ENCODE measurements around the gene NUDT21.

DNA sequence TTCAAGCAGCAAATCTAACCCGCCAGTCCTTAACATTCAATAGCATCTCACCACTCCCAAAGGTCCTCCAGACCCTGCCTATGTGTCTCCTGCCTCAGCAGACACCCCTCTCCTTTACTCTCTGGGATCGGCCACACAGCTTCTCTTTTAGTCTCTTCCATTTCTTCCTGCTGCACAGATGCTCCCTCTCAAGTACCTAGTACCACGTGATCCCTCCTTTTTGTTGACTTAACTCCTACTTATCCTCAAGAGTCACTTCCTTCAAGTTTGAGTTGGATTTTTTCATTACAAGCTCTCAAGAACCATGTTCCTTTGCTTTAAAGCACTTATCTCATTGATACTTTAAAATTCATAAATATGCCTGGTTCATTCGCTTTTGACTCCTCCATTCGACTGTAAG lies 50.7 kb downstream of the NUDT21 start:
- TF ChIP-seq, protein P1, sequence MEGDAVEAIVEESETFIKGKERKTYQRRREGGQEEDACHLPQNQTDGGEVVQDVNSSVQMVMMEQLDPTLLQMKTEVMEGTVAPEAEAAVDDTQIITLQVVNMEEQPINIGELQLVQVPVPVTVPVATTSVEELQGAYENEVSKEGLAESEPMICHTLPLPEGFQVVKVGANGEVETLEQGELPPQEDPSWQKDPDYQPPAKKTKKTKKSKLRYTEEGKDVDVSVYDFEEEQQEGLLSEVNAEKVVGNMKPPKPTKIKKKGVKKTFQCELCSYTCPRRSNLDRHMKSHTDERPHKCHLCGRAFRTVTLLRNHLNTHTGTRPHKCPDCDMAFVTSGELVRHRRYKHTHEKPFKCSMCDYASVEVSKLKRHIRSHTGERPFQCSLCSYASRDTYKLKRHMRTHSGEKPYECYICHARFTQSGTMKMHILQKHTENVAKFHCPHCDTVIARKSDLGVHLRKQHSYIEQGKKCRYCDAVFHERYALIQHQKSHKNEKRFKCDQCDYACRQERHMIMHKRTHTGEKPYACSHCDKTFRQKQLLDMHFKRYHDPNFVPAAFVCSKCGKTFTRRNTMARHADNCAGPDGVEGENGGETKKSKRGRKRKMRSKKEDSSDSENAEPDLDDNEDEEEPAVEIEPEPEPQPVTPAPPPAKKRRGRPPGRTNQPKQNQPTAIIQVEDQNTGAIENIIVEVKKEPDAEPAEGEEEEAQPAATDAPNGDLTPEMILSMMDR (IDR thresholded peaks at IDR 0.05; ENCODE audit: insufficient read depth, low read length), result no peak
- TF ChIP-seq, protein P2, sequence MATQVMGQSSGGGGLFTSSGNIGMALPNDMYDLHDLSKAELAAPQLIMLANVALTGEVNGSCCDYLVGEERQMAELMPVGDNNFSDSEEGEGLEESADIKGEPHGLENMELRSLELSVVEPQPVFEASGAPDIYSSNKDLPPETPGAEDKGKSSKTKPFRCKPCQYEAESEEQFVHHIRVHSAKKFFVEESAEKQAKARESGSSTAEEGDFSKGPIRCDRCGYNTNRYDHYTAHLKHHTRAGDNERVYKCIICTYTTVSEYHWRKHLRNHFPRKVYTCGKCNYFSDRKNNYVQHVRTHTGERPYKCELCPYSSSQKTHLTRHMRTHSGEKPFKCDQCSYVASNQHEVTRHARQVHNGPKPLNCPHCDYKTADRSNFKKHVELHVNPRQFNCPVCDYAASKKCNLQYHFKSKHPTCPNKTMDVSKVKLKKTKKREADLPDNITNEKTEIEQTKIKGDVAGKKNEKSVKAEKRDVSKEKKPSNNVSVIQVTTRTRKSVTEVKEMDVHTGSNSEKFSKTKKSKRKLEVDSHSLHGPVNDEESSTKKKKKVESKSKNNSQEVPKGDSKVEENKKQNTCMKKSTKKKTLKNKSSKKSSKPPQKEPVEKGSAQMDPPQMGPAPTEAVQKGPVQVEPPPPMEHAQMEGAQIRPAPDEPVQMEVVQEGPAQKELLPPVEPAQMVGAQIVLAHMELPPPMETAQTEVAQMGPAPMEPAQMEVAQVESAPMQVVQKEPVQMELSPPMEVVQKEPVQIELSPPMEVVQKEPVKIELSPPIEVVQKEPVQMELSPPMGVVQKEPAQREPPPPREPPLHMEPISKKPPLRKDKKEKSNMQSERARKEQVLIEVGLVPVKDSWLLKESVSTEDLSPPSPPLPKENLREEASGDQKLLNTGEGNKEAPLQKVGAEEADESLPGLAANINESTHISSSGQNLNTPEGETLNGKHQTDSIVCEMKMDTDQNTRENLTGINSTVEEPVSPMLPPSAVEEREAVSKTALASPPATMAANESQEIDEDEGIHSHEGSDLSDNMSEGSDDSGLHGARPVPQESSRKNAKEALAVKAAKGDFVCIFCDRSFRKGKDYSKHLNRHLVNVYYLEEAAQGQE (IDR thresholded peaks at IDR 0.05; ENCODE audit: insufficient replicate concordance, low read depth), result no peak
- TF ChIP-seq POLR2AphosphoS5 (IDR thresholded peaks at IDR 0.05; ENCODE audit: low read depth), result no peak
- TF ChIP-seq SPI1 (IDR thresholded peaks at IDR 0.05; ENCODE audit: borderline replicate concordance, low read depth), result no peak

Data from HL-60 (cell line).